Measurements from ENCODE around the gene PLEKHA7. TPM values are rescaled to one million over a fixed set of nuclear protein-coding genes. Genes with fewer than 3 reads are reported as not detected.

PLEKHA7 gene
- total and polyA plus RNA-seq, 4 donors: 10.1 to 21.8 (median 13.4) TPM

- H3K27ac ChIP-seq (ENCODE audit: low read depth, low read length): no peak overlapping the region
- H3K9me3 ChIP-seq (ENCODE audit: control insufficient read depth, insufficient read depth, low read length): no peaks in the 10 kb centered on the region
- DNase-seq (ENCODE audit: low read depth in 4 of 6, low spot score in 6 of 6): peak in 1 of 6 donors; percentile 40
- H3K36me3 ChIP-seq (ENCODE audit: control insufficient read depth, insufficient read depth, low read length): no peaks in the 10 kb centered on the region
- no peaks in the 10 kb centered on the region for H3K4me1 ChIP-seq (ENCODE audit: control insufficient read depth, insufficient read depth, low read length)
- no peak overlapping the region for H3K4me3 ChIP-seq (ENCODE audit: low read depth, low read length)
- H3K27me3 ChIP-seq (ENCODE audit: control insufficient read depth, insufficient read depth, low read length): no peaks in the 10 kb centered on the region
- WGBS (ENCODE audit: insufficient coverage): 51% methylated on average over 4 of the region's 8 CpGs
These were observed 7.3 kb upstream of the PLEKHA7 start for GRCh38 chr11:17021511-17021910.

GRCh38 chr11:17020831-17021230, 6.6 kb upstream of the PLEKHA7 start:
- no peak overlapping the region for H3K27ac ChIP-seq (ENCODE audit: low read depth, low read length)
- H3K27me3 ChIP-seq (ENCODE audit: control insufficient read depth, insufficient read depth, low read length): no peaks in the 10 kb centered on the region
- H3K36me3 ChIP-seq (ENCODE audit: control insufficient read depth, insufficient read depth, low read length): no peaks in the 10 kb centered on the region
- WGBS (ENCODE audit: insufficient coverage): 77% methylated on average over 1 of the region's 1 CpG
- no peak overlapping the region for H3K4me3 ChIP-seq (ENCODE audit: low read depth, low read length)
- no peaks in the 10 kb centered on the region for H3K9me3 ChIP-seq (ENCODE audit: control insufficient read depth, insufficient read depth, low read length)
- DNase-seq (ENCODE audit: low read depth in 4 of 6, low spot score in 6 of 6): no peak
- no peaks in the 10 kb centered on the region for H3K4me1 ChIP-seq (ENCODE audit: control insufficient read depth, insufficient read depth, low read length)

- DNase-seq (ENCODE audit: low read depth in 4 of 6, low spot score in 6 of 6): no peak
- no peak overlapping the region for H3K27ac ChIP-seq (ENCODE audit: low read depth, low read length)
- H3K4me3 ChIP-seq (ENCODE audit: low read depth, low read length): no peak overlapping the region
- peaks cover 6% of the 10 kb centered on the region for H3K27me3 ChIP-seq (ENCODE audit: control insufficient read depth, insufficient read depth, low read length)
- peaks cover 5% of the 10 kb centered on the region for H3K4me1 ChIP-seq (ENCODE audit: control insufficient read depth, insufficient read depth, low read length)
- no peaks in the 10 kb centered on the region for H3K9me3 ChIP-seq (ENCODE audit: control insufficient read depth, insufficient read depth, low read length)
- 83% methylated on average over 1 of the region's 1 CpG for WGBS (ENCODE audit: insufficient coverage)
- H3K36me3 ChIP-seq (ENCODE audit: control insufficient read depth, insufficient read depth, low read length): no peaks in the 10 kb centered on the region
These were observed 5.0 kb upstream of the PLEKHA7 start for GRCh38 chr11:17019232-17019631.

- H3K4me1 ChIP-seq (ENCODE audit: control insufficient read depth, insufficient read depth, low read length): peaks cover 15% of the 10 kb centered on the region
- peaks cover 15% of the 10 kb centered on the region for H3K27me3 ChIP-seq (ENCODE audit: control insufficient read depth, insufficient read depth, low read length)
- 71% methylated on average over 7 of the region's 16 CpGs for WGBS (ENCODE audit: insufficient coverage)
- H3K9me3 ChIP-seq (ENCODE audit: control insufficient read depth, insufficient read depth, low read length): no peaks in the 10 kb centered on the region
- peak in 2 of 6 donors; percentile 14 to 16 for DNase-seq (ENCODE audit: low read depth in 4 of 6, low spot score in 6 of 6)
- H3K4me3 ChIP-seq (ENCODE audit: low read depth, low read length): no peak overlapping the region
- no peak overlapping the region for H3K27ac ChIP-seq (ENCODE audit: low read depth, low read length)
- H3K36me3 ChIP-seq (ENCODE audit: control insufficient read depth, insufficient read depth, low read length): no peaks in the 10 kb centered on the region
These were observed 1.5 kb upstream of the PLEKHA7 start for GRCh38 chr11:17015627-17016126.

GRCh38 chr11:17014833-17015626, 816 bp upstream of the PLEKHA7 start:
- Histone ChIP-seq H3K36me3 (ENCODE audit: control insufficient read depth, insufficient read depth, low read length) (no peaks in the 10 kb centered on the region), H3K4me3 (ENCODE audit: low read depth, low read length) (peak overlapping the region; percentile 43), H3K4me1 (ENCODE audit: control insufficient read depth, insufficient read depth, low read length) (peaks cover 15% of the 10 kb centered on the region), H3K9me3 (ENCODE audit: control insufficient read depth, insufficient read depth, low read length) (no peaks in the 10 kb centered on the region), H3K27me3 (ENCODE audit: control insufficient read depth, insufficient read depth, low read length) (peaks cover 15% of the 10 kb centered on the region), H3K27ac (ENCODE audit: low read depth, low read length) (no peak overlapping the region)
- 13% methylated on average over 19 of the region's 25 CpGs for WGBS (ENCODE audit: insufficient coverage)
- peak in 2 of 6 donors; percentile 9 to 58 for DNase-seq (ENCODE audit: low read depth in 4 of 6, low spot score in 6 of 6)

- H3K36me3 ChIP-seq (ENCODE audit: control insufficient read depth, insufficient read depth, low read length): no peaks in the 10 kb centered on the region
- H3K4me3 ChIP-seq (ENCODE audit: low read depth, low read length): peak overlapping the region; percentile 57
- peaks cover 15% of the 10 kb centered on the region for H3K27me3 ChIP-seq (ENCODE audit: control insufficient read depth, insufficient read depth, low read length)
- H3K9me3 ChIP-seq (ENCODE audit: control insufficient read depth, insufficient read depth, low read length): no peaks in the 10 kb centered on the region
- H3K4me1 ChIP-seq (ENCODE audit: control insufficient read depth, insufficient read depth, low read length): peaks cover 15% of the 10 kb centered on the region
- 0% methylated on average over 80 of the region's 85 CpGs for WGBS (ENCODE audit: insufficient coverage)
- DNase-seq (ENCODE audit: low read depth in 4 of 6, low spot score in 6 of 6): peak in 2 of 6 donors; percentile 11 to 35
- no peak overlapping the region for H3K27ac ChIP-seq (ENCODE audit: low read depth, low read length)
These were observed 480 bp downstream of the PLEKHA7 start for GRCh38 chr11:17013548-17014320.

GRCh38 chr11:17012712-17013547, 1.3 kb downstream of the PLEKHA7 start:
- no peaks in the 10 kb centered on the region for H3K9me3 ChIP-seq (ENCODE audit: control insufficient read depth, insufficient read depth, low read length)
- peak in 3 of 6 donors; percentile 11 to 62 (median 55) for DNase-seq (ENCODE audit: low read depth in 4 of 6, low spot score in 6 of 6)
- H3K4me1 ChIP-seq (ENCODE audit: control insufficient read depth, insufficient read depth, low read length): peaks cover 15% of the 10 kb centered on the region
- H3K36me3 ChIP-seq (ENCODE audit: control insufficient read depth, insufficient read depth, low read length): no peaks in the 10 kb centered on the region
- H3K27ac ChIP-seq (ENCODE audit: low read depth, low read length): no peak overlapping the region
- peak overlapping the region; percentile 57 for H3K4me3 ChIP-seq (ENCODE audit: low read depth, low read length)
- H3K27me3 ChIP-seq (ENCODE audit: control insufficient read depth, insufficient read depth, low read length): peaks cover 15% of the 10 kb centered on the region
- 13% methylated on average over 38 of the region's 38 CpGs for WGBS (ENCODE audit: insufficient coverage)

- Histone ChIP-seq H3K4me1 (ENCODE audit: control insufficient read depth, insufficient read depth, low read length) (peaks cover 15% of the 10 kb centered on the region), H3K4me3 (ENCODE audit: low read depth, low read length) (no peak overlapping the region)
These were observed 2.0 kb downstream of the PLEKHA7 start for GRCh38 chr11:17012179-17012578.

GRCh38 chr11:17010851-17011420, 3.3 kb downstream of the PLEKHA7 start:
- Histone ChIP-seq H3K36me3 (ENCODE audit: control insufficient read depth, insufficient read depth, low read length) (no peaks in the 10 kb centered on the region), H3K27me3 (ENCODE audit: control insufficient read depth, insufficient read depth, low read length) (peaks cover 15% of the 10 kb centered on the region), H3K4me1 (ENCODE audit: control insufficient read depth, insufficient read depth, low read length) (peaks cover 15% of the 10 kb centered on the region), H3K9me3 (ENCODE audit: control insufficient read depth, insufficient read depth, low read length) (no peaks in the 10 kb centered on the region), H3K27ac (ENCODE audit: low read depth, low read length) (no peak overlapping the region), H3K4me3 (ENCODE audit: low read depth, low read length) (no peak overlapping the region)
- no peak for DNase-seq (ENCODE audit: low read depth in 4 of 6, low spot score in 6 of 6)
- 76% methylated on average over 8 of the region's 8 CpGs for WGBS (ENCODE audit: insufficient coverage)

More at GRCh38 chr11:17012179-17012578, 2.0 kb downstream of the PLEKHA7 start:
- WGBS (ENCODE audit: insufficient coverage): 86% methylated on average over 6 of the region's 6 CpGs
- H3K27ac ChIP-seq (ENCODE audit: low read depth, low read length): no peak overlapping the region
- no peak for DNase-seq (ENCODE audit: low read depth in 4 of 6, low spot score in 6 of 6)
- peaks cover 15% of the 10 kb centered on the region for H3K27me3 ChIP-seq (ENCODE audit: control insufficient read depth, insufficient read depth, low read length)
- H3K9me3 ChIP-seq (ENCODE audit: control insufficient read depth, insufficient read depth, low read length): no peaks in the 10 kb centered on the region
- H3K36me3 ChIP-seq (ENCODE audit: control insufficient read depth, insufficient read depth, low read length): no peaks in the 10 kb centered on the region
